ENCODE measurements around the gene PMEPA1.

The PMEPA1 gene

DNA sequence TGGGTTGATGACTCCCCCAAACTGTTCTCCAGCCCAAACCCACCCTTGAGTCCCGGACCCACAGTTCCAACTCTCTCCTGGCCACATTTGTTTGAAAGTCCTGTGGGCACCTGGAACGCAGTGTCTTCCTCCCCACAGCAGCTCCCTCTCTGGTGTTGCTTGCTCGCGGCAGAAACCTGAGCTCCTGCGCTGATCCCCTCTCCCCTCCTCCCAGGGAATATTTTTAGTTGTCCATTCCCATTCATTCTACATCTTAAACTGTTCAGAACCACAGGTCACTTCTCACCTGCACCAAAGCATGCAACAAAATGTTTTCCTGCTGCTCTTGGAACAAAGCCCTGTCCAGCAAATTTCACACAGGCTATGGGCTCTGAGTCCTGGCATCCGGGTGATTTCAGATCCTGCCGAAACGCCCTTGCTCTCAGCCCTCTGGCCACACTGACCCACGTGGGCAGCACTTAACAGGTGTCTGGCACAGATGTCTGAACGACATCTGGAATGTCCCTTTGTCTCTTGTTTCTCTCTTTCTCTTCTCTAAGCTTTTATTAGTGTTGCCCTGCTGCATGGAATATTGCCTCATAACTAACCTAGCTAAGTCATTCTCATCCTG, 27.0 kb upstream of the PMEPA1 start:
- DNase-seq = no peak

DNA sequence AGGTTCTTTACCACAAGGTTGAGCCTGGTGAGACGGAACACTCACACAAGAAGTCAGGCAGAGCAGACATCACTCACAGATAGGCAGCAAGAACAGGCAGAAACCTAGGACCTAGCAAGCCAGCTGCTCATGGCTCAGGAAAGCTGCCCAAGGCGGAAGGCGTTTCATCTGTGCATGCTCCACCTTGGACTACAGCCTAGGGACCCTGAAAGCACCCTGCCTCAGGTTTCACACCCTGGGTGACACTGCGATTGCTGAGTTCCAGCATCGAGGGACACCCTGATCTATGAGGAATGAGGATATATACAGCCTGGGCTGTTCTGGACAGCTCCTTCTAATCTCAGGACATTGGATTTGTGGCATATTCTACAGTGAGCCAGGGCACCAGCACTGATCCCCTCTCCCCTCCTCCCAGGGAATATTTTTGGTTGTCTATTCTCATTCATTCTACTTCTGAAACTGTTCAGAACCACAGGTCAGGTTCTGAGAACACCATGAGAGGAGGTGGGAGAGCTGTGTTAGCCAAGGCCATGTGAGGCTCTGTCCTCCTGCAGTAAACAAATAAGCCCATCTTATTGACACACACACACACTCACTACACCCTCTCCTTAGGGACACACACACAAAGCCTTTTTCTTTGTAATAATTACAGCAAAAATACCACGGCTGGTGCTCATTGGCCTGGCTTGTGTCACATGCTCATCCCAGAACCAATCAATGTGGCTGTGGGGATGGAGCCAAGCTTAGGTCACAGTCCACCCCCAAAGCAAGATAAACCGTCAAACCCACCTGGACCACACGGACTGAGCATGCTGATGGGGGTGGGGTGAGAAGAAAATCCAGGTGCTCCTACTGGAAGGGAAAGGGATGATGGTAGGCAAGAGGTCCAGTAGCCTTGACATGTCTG, 26.3 kb upstream of the PMEPA1 start:
- no peak for DNase-seq

GRCh38 chr20:57734754-57735153, 24.9 kb upstream of the PMEPA1 start:
- no peak for DNase-seq

- no peak for DNase-seq
These were observed 22.4 kb upstream of the PMEPA1 start for GRCh38 chr20:57732226-57732625.

DNA sequence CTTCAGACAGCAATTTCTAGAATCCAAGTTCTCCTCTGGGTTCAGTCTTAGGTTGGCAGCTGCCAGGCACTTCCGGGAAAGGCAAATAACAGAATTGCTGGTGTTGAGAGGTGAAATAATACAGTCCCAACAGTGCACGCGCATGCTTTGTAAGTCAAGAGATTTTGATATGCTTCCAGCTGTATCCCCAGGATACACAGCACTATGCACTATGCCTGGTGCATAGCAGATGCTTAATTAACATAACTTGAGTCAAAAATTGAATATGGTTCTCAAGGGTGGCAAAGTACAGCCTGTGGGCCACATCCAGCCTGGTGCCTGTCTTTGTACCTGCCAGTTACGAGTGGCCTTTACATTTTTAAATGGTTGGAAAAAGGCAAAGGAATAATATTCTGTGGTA, 18.9 kb upstream of the PMEPA1 start:
- no peak for DNase-seq

DNA sequence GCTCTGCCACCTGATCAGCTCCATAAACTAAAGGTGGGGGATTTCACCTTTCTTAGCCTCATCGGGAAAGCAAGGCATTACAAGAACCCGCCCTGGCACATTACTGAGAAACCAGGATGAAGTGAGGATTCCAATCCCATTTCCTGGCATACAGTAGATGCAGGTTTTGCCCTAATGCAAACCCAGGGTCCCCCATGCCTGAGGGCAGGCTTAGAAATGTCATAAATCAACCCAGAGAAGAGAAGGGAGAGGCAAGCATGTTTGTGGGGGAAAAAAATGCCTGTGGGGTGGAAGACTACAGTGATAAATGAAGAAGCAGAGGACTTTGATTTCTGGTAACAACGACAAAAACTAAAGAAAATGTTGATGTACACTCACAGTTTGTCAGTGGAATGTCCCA, 18.0 kb upstream of the PMEPA1 start:
- DNase-seq = no peak

DNA sequence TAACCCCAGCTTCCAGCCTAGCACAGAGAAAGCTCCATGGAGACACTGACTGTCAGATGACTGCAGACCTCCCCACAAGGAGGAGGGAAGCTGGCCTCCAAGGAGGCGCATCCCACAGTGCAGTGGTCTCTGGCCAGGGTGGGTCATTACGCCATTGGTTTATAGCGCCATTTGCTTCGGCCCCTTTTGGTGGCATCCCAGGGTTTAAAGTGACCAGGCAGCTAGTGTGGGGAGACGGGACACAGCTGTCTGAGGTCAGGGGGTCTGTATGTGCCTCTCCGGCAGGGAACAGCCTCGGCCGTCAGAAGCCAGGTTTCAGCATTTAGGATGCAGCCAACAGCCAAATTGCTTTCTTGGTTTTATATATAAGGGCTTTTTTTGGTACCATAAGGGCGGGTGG, 15.8 kb upstream of the PMEPA1 start:
- no peak for DNase-seq

- DNase-seq = no peak
These were observed 15.0 kb upstream of the PMEPA1 start for GRCh38 chr20:57724610-57725405.

DNA sequence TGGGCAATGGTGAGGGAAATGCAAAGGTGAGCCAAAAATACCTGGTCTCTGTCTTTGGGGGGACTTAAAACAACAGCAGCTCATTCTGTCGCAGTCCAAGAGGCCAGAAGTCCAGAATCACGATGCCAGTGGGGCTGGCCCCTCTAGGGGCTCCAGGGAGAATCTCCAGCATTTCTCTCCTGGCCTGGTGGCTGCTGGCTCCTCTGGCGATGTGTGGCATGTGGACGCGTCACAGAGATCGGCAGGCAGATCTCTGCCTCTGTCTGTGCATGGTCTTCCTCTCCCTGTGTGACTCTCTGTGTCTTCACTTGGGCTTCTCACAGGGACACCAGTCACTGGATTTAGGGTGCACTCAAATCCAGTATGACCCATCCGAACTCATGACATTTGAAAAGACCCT, 14.0 kb upstream of the PMEPA1 start:
- DNase-seq = no peak

- DNase-seq = no peak
These were observed 10.1 kb upstream of the PMEPA1 start for GRCh38 chr20:57719951-57720350.

DNA sequence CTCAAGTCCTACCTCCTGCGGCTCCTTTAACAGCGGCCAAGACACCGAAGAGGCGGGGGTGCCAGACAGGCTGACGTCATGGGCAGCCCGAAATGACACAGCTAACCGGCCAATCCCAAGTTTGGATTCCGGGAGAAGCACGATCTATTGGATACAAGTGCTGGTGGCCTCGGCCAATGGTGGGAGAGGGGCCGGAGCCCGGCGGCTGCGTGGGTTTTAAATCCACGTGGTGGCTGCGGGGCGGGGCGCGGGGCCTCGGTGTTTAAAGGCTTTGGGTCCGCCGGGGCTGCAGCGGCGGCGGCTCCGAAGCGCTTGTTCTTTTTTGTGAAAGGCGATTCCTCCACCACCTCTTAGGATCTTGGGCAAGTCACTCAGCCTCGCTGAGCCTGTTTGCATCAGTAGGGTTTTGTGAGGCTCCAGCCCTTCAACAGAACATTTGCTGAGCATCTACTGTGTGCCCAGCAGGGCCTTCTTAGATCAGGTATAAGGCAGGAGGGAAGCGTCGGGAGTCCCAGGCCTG, 8.7 kb upstream of the PMEPA1 start:
- DNase-seq = peak; percentile 96

GRCh38 chr20:57717797-57718196, 8.0 kb upstream of the PMEPA1 start:
- peak; percentile 49 for DNase-seq

- no peak for DNase-seq
These were observed 7.1 kb upstream of the PMEPA1 start for GRCh38 chr20:57716901-57717300.

GRCh38 chr20:57716202-57716601, 6.4 kb upstream of the PMEPA1 start:
- peak; percentile 23 for DNase-seq

- DNase-seq = no peak
These were observed 5.6 kb upstream of the PMEPA1 start for GRCh38 chr20:57715268-57715904.

- DNase-seq = peak; percentile 70
These were observed 4.8 kb upstream of the PMEPA1 start for GRCh38 chr20:57714409-57715267.

GRCh38 chr20:57713951-57714350, 4.1 kb upstream of the PMEPA1 start:
- DNase-seq = no peak

GRCh38 chr20:57713505-57713903, 3.7 kb upstream of the PMEPA1 start:
- DNase-seq = no peak

GRCh38 chr20:57712851-57713504, 3.2 kb upstream of the PMEPA1 start:
- no peak for DNase-seq

GRCh38 chr20:57712341-57712740, 2.5 kb upstream of the PMEPA1 start:
- DNase-seq = no peak

- no peak for DNase-seq
These were observed 2.0 kb upstream of the PMEPA1 start for GRCh38 chr20:57711826-57712225.

All from kidney glomerular epithelial cell (primary cell).